CD4-positive, alpha-beta T cell treated with Interleukin-17A for 1 hour (primary cell): ENCODE results near the gene RC3H2.
"Not testable (repeated sequence)": the region's sequence is repeated elsewhere in the genome, so short reads cannot be mapped to it uniquely, and the experiment has no call there.

Experiments
- DNase-seq: peaks from one replicate; pipeline ENCODE4 v3.0.0-alpha.2; 2020

Gene RC3H2

DNA sequence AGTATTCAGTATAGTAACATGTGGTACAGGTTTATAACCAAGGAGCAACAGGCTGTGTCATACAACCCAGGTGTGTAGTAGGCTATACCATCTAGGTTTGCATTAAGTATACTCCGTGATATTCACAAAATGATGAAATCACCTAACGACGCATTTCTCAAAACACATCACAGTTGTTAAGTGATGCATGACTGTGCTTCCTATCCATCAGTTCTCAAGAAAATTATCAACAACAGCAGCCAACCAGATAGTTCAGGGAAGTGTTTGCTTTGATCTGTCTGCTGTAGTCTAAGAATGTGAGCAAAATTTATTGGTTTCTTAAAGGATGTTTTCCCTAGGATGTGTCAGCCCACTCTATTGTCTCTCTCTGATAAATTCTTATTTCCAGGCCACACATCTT lies 18.8 kb upstream of the RC3H2 start:
- DNase-seq: no peak

DNA sequence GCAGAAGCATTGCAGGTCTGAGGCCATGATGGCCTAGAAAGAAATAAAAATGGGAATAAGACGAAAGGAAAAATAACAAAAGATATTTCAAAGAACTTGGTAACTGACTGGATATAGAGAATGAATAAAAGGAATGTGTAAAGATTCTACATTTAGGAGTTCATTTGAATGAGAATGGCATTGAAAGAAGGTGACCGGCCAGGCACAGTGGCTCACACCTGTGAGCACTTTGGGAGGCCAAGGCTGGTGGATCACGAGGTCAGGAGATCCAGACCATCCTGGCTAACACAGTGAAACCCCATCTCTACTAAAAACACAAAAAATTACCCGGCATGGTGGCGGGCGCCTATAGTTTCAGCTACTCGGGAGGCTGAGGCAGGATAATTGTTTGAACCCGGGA lies 17.6 kb upstream of the RC3H2 start:
- no peak for DNase-seq

DNA sequence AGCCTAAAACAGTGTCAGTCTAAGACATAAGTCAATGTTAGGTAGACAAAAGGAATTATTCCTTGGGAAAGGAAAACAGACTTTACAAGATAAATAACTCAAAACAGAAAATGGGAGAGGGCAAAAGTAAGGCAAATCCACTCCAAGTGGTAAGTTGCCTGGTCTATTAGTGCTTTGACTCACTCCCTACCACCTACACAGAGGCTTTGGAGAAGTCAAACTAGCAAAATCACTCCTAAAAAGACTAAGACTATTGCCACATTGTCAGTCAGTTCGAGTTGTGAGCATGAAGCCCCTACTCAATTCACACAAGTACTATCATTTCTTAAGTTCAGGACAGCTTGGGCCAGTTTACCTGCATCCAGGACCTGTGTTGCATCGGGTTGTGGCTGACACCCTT lies 13.2 kb upstream of the RC3H2 start:
- DNase-seq: no peak

DNA sequence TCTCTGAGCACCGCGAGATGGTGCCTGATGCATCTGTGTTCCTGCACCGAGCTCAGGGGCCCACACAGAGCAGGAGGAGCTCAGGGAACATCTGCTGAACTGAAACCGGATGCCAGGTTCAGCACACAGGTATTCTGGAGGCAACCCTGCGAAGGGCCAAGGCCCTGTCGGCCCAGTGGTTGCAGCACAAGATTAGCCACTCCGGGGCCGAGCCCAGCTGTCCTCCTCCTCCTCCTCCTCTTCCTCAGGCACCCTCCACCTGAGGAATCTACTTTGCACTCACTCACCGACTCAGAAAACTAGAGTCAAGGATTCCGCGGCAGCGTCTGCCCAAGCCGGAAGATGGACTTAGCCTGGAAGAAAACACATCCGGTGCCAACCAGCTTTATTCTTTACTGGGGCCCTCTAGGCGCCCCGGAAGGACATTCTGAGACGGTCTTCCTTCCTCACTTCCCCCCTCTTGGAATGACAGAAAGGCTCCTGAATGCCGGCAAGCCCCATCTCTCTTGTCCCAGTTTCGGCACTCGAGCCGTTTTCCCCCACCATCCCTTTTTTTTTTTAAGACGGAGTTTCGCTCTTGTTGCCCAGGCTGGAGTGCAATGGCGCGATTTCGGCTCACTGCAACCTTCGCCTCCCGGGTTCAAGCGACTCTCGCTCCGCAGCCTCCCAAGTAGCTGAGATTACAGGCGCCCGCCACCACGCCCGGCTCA lies 8.0 kb upstream of the RC3H2 start, which contains the start of gene ZBTB6:
TSS of gene ZBTB6 (minus strand) at position 360 of the 710 bp plus-strand sequence. CDS start 1,251 bp downstream, outside the sequence.
- DNase-seq: peak; percentile 81

DNA sequence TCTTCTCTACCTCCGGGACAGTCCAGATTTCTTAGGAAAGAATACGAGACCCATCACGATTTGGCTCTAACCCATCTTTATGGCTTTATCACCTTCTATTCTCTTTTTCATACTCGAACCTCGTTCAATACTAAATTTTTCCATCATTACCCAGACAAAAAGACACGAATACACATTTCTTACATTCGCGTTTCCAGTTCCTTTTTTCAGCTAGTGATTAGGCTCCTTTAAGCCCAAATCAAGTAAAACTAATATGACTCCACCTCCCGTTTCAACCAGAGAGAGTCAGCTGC lies 7.5 kb upstream of the RC3H2 start:
- DNase-seq: no peak

DNA sequence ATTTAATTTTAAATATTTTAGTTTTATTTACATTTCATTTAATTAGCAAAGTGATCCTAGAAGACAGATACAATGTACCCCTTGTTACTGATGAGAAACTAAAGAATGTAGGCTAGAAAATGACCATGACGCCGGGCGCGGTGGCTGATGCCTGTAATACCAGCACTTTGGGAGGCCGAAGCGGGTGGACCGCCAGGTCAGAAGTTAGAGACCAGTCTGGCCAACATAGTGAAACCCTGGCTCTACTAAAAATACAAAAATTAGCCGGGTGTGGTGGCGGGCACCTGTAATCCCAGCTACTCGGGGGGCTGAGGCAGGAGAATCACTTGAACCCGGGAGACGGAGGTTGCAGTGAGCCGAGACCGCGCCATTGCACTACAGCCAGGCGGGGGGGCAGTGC lies 963 bp upstream of the RC3H2 start:
- DNase-seq: not testable (repeated sequence)

DNA sequence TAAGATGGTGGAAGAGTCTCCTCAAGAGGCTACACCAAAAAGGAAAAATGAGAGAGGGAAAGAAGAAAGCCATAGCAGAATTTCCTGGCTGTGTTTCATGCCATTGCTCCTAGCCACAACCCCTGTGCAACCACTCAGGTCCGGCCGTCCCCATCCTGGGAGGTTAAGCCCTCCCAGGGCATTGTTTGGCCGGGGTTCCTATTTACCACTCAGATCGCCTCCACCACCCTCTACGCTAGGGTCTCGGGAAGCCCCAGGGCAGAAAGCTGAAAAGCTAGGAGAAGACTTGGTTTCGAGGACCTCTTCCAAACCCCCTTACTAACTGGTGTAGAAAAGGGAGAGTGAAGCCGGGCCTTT lies 715 bp downstream of the RC3H2 start:
- DNase-seq: peak; percentile 37

DNA sequence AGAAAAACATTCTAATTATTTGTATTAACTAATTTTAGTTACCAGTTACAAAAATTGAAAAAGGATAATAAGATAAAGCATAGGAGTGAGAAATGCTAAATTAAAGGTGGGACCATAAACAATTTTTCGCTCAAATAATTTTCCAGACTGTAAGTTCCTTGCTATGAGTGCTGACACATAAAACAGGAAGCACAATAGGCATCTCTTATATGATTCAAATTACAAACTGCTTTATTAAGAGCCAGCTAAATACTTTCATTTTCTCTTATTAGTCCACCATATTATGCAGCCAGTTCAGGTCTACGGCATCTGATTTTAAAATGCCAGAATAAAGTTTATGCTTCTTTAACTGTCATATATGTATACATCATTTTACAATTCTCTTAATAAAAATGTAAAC lies 4.4 kb downstream of the RC3H2 start:
- peak; percentile 54 for DNase-seq

DNA sequence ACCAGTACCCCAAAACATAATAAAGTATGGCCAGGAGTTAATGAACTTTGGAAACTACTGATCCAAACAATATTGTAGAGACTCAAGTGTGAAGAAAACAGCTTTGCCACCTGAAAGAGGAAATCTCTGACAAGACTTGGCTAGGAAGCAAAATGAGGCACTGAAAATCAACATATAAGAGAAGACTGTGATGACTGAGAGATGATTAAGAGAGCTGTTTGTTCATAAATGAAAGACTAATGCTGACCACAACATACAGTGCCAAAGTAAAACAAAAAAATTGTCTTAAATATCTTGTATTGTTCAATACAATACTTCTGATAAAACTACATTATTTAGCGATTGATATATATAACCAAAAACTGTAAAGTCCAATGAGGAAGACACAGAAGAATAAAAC lies 7.2 kb downstream of the RC3H2 start:
- DNase-seq: no peak

DNA sequence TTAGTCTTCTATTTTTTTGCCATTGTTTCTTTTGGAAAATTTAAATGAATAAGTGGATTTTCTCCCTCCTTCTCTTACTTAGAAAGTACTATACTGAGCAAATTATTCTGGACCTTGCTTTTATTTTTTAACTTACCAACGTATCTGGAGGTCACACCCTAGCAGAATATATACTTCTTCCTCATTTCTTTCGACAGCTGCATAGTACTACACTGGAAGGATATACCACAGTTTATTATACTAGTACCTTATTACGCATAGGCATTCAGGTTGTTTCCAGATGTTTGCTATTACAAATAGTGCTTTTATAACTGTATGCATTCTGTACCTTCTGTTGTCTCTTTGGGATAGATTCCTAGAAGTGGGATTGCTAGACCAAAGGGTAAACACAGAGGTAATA lies 16.7 kb downstream of the RC3H2 start:
- no peak for DNase-seq

DNA sequence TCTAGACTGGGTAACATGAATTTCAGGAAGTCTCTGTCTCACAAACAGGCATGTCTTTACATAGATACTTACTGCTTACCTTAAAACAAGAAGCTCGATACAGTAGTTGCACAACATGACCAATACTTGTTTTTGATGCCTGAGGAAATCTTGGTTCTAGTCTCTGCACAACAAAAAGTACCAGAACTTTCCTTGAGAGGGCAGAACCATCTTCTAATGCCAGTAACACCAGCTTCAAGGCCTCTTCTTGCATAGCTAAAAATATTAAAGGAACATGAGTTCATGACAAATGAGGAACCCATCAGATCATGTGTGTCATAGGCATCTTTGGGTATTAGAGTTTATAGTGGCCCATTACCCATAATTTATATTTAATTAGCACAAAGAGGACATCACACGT lies 22.0 kb downstream of the RC3H2 start:
- no peak for DNase-seq

DNA sequence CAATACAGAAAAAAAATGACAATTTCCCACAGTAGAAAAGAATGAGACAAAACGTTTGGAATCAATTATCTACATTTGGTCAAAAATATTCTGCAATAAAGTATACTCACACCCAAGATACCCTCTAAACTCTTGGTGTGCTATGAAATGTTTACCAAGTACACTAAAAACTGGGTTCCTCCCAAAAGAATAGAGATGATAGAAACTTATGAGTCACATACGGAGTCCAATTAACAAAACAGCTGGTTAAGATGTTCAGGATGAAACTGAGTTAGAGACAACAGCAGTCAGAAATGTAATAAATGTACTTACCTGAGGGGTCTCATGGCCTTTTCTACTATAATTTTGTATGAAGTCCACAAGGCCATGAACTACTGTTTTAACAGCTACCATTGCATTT lies 25.7 kb downstream of the RC3H2 start:
- no peak for DNase-seq

DNA sequence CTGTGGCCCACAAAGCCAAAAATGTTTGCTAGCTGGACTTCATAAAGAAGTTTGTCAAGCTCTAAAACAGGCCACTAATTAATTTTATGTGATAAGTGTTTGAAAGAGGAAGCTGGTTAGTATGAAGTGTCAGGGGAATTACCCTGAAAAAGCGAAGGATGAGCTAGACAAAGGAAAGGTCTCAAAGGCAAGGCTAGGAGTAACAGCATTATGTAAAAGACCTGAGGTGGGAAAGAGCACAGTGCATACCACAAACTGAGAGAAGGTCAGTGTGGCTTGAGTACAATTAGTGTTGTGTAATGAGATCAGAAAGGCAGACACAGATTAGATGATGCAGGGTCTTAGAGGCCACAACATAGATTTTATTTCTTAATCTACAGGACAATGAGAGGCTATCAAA lies 29.6 kb downstream of the RC3H2 start:
- no peak for DNase-seq

DNA sequence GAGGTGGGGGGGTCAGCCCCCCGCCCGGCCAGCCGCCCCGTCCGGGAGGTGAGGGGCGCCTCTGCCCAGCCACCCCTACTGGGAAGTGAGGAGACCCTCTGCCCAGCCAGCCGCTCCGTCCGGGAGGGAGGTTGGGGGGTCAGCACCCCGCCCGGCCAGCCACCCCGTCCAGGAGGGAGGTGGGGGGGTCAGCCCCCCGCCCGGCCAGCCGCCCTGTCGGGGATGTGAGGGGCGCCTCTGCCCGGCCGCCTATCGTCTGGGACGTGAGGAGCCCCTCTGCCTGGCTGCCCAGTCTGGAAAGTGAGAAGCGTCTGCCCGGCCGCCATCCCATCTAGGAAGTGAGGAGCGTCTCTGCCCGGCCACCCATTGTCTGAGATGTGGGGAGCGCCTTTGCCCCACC lies 37.9 kb downstream of the RC3H2 start:
- not testable (repeated sequence) for DNase-seq

DNA sequence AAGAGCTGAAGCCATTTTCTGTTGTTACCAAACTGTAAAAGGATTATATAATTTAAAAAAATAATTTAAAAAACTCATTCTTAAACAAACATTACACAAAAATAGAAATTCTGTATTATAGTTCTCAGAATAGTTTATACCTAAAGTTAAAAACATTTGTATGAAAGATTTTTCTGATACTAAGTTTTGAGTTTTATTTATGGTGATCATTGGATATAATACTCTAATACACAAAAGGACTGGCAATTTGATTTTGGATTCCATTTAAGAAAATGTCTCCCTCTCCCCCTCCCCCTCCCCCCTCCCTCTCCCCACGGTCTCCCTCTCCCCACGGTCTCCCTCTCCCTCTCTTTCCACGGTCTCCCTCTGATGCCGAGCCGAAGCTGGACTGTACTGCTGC lies 39.1 kb downstream of the RC3H2 start:
- no peak for DNase-seq

DNA sequence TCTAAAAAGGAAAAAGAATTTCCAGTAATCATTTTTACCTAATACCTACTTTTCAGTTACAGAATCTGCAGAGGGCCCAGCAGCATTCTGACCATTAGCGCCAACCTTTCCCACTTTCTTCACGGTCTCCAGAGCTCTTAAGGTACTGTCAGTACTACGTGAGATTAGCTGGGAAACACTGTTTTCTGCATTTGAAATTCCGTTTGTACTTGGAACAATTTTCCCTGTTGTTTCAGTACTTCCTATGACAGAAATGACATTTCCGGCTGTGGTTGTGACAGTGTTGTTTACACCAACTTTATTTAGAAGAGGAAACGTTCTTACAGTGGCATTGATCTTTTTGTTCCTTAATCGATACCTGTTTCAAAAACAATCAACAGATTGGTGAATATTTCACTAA lies 39.9 kb downstream of the RC3H2 start:
- DNase-seq: no peak

DNA sequence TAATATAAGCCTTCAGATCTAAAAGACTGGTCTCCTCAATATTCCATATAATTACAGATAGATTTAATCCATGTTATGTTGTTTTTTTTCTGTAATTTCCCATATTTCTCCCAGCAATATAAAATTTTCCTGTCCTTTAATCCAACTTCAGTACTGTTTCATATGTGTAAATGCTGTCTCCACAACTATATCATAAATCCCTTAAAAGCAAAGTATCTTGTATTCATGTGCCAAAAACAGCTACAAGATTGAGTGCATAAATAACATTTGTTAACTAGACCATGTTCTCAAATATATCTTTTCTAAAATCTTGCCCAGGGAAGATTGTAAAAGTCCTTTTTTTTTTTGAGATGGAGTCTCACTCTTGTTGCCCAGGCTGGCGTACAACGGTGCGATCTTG lies 41.8 kb downstream of the RC3H2 start:
- no peak for DNase-seq

DNA sequence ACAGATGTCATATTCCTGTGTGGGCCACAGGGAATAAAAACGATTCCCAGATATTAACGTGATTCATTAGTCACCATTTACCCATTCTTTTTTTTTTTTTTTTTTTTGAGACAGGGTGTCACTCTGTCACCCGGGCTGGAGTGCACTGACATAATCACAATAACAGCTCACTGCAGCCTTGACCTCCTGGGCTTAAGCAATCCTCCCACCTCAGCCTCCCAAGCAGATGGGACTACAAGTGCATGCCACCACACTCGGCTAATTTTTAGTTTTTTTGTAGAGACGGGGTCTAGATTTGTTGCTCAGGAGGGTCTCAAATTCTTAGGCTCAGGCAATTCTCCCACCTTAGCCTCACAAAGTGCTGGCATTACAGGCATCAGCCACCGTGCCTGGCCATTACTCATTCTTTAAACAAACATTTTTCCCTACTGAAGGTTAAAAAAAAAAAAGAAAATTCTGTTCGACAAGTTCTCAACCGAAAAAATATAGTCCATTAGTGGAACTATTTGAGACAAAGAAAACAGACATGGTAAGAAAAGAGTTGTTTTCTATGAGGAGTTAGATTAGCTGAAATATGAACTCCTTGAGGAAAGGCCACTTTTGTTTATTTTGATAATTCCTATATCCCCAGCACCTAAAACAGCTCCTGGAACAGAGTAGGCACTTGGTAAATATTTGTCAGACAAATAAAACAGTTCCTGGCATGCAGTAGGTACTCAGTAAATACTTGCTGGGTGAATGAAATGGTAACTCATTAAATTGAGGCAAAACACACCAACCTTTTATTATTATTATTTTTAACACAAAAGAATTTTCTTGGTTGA lies 44.6 kb downstream of the RC3H2 start:
- DNase-seq: no peak

DNA sequence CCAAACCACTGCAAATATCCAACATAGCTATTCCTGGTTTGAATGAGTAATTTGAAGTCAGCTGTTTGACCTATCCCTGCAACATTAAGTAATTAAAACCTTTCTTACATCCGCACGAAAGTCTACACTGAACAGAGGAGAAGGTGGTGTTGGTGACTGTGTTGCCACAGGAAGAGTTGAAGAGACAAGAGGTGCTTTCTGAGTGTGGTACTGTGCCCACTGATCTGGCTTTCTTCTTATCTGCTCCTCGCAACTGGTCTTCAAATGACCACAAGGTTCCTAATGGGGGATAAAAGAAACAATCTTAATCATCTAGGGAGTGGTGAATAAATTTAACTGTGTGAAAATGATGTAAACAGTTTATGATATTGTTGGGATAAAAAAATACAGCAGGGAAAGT lies 47.3 kb downstream of the RC3H2 start:
- no peak for DNase-seq

DNA sequence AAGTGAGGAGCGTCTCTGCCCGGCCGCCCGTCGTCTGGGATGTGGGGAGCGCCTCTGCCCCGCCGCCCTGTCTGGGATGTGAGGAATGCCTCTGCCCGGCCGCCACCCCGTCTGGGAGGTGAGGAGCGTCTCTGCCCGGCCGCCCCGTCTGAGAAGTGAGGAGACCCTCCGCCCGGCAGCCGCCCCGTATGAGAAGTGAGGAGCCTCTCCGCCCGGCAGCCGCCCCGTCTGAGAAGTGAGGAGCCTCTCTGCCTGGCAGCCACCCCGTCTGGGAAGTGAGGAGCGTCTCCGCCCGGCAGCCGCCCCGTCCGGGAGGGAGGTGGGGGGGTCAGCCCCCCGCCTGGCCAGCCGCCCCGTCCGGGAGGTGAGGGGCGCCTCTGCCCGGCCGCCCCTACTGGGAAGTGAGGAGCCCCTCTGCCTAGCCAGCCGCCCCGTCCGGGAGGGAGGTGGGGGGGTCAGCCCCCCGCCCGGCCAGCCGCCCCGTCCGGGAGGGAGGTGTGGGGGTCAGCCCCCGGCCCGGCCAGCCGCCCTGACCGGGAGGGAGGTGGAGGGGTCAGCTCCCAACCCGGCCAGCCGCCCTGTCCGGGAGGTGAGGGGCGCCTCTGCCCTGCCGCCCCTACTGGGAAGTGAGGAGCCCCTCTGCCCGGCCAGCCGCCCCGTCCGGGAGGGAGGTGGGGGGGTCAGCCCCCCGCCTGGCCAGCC lies 52.9 kb downstream of the RC3H2 start:
- DNase-seq: not testable (repeated sequence)

DNA sequence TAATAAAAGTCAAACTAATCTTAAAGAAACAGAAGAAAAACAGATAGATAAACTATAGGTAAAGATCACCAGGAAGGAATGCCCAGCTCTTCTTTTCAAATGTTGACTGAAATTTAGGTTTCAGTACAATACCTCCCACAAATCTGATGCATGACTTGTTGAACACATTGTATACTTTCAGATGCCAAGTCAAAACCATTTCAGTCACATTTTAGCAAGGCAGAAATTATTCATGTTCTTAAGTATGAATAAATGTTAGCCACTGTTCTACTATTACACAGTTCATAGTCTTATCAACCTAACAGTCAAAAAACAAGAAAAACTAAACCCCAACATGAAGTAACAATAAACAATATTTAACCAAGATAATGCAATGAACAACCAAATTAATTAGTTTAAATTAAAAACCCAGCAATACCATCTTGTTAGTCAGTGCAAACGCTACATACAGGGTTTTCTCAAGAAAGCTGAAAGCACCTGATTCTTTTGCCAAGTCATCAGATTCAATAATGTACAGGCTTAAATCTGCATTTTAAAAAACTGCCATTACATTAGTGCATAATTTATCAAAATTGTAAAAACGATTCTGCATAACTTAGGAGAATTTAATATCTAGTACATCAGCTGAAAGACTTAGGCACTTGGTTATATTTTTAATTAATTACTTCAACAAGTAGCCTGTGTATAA lies 56.8 kb downstream of the RC3H2 start:
- no peak for DNase-seq

DNA sequence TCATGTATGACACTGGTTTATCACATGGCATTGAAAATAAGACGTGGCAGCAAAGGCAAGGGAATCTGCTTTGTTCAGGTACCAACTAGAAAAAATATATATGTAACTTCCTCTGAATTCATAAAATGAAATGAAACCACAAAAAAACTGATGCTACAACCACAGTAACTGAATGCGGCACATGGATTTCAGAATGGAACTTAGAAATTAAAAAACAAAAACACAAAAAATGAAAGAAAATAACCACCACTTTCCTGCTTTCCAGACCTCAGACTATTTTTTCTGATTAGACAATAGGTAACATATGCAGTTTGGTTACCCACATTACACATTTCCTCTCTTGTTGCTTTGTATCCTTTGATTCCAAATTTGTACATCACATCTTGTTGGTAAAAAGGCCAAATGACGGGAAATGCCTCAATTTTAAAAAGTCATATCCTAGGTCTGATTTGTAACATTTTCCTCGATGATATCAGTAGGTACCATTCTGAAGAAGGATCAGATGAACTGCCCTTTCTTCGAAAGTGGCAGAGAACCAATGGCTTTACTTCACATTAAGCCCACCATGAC lies 58.7 kb downstream of the RC3H2 start:
- peak; percentile 7 for DNase-seq

DNA sequence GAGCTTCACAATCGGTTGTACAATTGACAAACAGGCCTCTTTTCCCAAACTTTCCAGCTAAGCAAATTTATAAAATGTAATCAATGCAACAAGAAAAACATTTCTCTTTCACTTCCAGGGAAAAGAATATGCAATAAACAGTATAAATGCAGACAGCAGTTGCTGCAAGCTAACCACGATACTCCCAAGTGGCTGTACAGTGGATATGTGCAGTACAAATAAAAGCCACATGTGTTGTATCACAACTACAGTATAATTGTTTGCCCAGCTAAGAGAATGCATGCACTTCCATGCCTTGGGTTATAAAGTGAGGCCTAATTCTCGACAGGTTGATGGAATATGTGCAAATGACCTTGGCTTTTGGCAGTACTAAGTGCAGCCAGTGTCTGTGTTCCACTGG lies 60.0 kb downstream of the RC3H2 start:
- no peak for DNase-seq
